K562 (cell line): Measurements from ENCODE around the gene RNF212B. TPM values are rescaled to one million over a fixed set of nuclear protein-coding genes. Genes with fewer than 3 reads are reported as not detected.

Experiments used
- ARID3B ChIP-seq: fragments of 250-450 bp; sonication (Bioruptor Pico); IDR thresholded peaks from 2 replicates; pipeline ENCODE4 v1.4.0; 2020; ENCODE audit warnings: borderline replicate concordance
- BCOR ChIP-seq: fragments of 450-650 bp; IDR thresholded peaks from 2 replicates; pipeline ENCODE4 v1.6.1; 2016
- CAMTA2 ChIP-seq: fragments of 250-450 bp; sonication (Bioruptor Pico); conservative IDR thresholded peaks from 2 replicates; pipeline ENCODE4 v1.5.1; 2022
- CREB3 ChIP-seq: fragments of 450-650 bp; conservative IDR thresholded peaks from 2 replicates; pipeline ENCODE4 v1.6.1; 2016; ENCODE audit warnings: missing genetic modification characterization, low read depth, mild to moderate bottlenecking, missing compliant biosample characterization, moderate library complexity
- CXXC5 ChIP-seq: fragments of 250-450 bp; sonication (Bioruptor Pico); IDR thresholded peaks from 2 replicates; pipeline ENCODE4 v1.8.0; 2022; ENCODE audit warnings: inconsistent platforms, mild to moderate bottlenecking, moderate library complexity
- DMBX1 ChIP-seq: fragments of 250-450 bp; sonication (Bioruptor Pico); IDR thresholded peaks from 2 replicates; pipeline ENCODE4 v1.8.0; 2022; ENCODE audit warnings: inconsistent platforms, mild to moderate bottlenecking, moderate library complexity, borderline replicate concordance
- E2F5 ChIP-seq: sonication (generic); formaldehyde crosslinking; IDR thresholded peaks from 2 replicates; pipeline ENCODE4 v1.8.0; 2022; ENCODE audit warnings: mild to moderate bottlenecking, missing genetic modification reagents
- ETV6 ChIP-seq, 3 experiments: fragments of 150-350 bp in 1 of 3; sonication (generic) in 1 of 3; formaldehyde crosslinking in 1 of 3; IDR thresholded peaks; 2 replicates each; pipeline versions ENCODE4 v1.6.1 to v1.8.0; 2014 to 2022; ENCODE audit warnings: borderline replicate concordance in 2 of 3, low read depth in 2 of 3, antibody characterized with exemption in 1 of 3, low read length in 1 of 3, mild to moderate bottlenecking in 1 of 3, missing genetic modification reagents in 1 of 3
- GABPB1 ChIP-seq: sonication (generic); formaldehyde crosslinking; IDR thresholded peaks from 2 replicates; pipeline ENCODE4 v1.8.0; 2022; ENCODE audit warnings: mild to moderate bottlenecking, missing genetic modification reagents
- HDAC1 ChIP-seq, 2 experiments: fragments of 450-650 bp; IDR thresholded peaks; 2 replicates each; pipeline ENCODE4 v1.6.1; 2016 to 2017; ENCODE audit warnings: inconsistent platforms in 1 of 2, mild to moderate bottlenecking in 1 of 2, moderate library complexity in 1 of 2
- KAT2B ChIP-seq: IDR thresholded peaks from one replicate; pipeline ENCODE4 v1.6.1; 2012; ENCODE audit warnings: low read depth, mild to moderate bottlenecking, control low read depth, inconsistent platforms, low read length, moderate library complexity
- MCM5 ChIP-seq: fragments of 450-650 bp; IDR thresholded peaks from 2 replicates; pipeline ENCODE4 v1.6.1; 2016; ENCODE audit warnings: low read depth
- MTA3 ChIP-seq: fragments of 450-650 bp; formaldehyde crosslinking; IDR thresholded peaks from 2 replicates; pipeline ENCODE4 v1.6.1; 2017; ENCODE audit warnings: mild to moderate bottlenecking, borderline replicate concordance
- NONO ChIP-seq, 2 experiments: fragments of 200-400 bp in 1 of 2; fragments of 450-650 bp in 1 of 2; formaldehyde crosslinking in 1 of 2; IDR thresholded peaks; 2 replicates each; pipeline ENCODE4 v1.6.1; 2017; ENCODE audit warnings: low read depth in 2 of 2, mild to moderate bottlenecking in 2 of 2, moderate library complexity in 2 of 2, low read length in 1 of 2
- PCBP2 ChIP-seq: fragments of 200-400 bp; formaldehyde crosslinking; IDR thresholded peaks from 2 replicates; pipeline ENCODE4 v1.6.1; 2018; ENCODE audit warnings: low read length, low read depth, mild to moderate bottlenecking, moderate library complexity; ENCODE audit not compliant: poor library complexity, severe bottlenecking
- PHF20 ChIP-seq: fragments of 450-650 bp; IDR thresholded peaks from 2 replicates; pipeline ENCODE4 v1.6.1; 2018; ENCODE audit not compliant: partially characterized antibody
- RHOXF2B ChIP-seq: fragments of 250-450 bp; sonication (Bioruptor Pico); conservative IDR thresholded peaks from 2 replicates; pipeline ENCODE4 v1.5.1; 2021
- SETDB1 ChIP-seq: IDR thresholded peaks from one replicate; pipeline ENCODE4 v1.6.1; 2012; ENCODE audit warnings: low read length, control low read depth, inconsistent platforms
- TCF7 ChIP-seq: sonication (generic); IDR thresholded peaks from 2 replicates; pipeline ENCODE4 v1.6.1; 2016; ENCODE audit warnings: antibody characterized with exemption, borderline replicate concordance
- ZHX1 ChIP-seq: fragments of 150-350 bp; conservative IDR thresholded peaks from 2 replicates; pipeline ENCODE4 v1.6.1; 2014; ENCODE audit warnings: low read length
- ZNF316 ChIP-seq: fragments of 450-650 bp; IDR thresholded peaks from 2 replicates; pipeline ENCODE4 v1.6.1; 2016
- ZSCAN32 ChIP-seq: fragments of 450-650 bp; formaldehyde crosslinking; IDR thresholded peaks from 2 replicates; pipeline ENCODE4 v1.4.0; 2020; ENCODE audit warnings: mild to moderate bottlenecking, moderate library complexity
- polyA plus RNA-seq, 8 experiments: library from polyadenylated mRNA; depleted of rRNA in 4 of 8; stranded (reverse) in 5 of 8; unstranded in 3 of 8; fragments of >200 nt; fragmentation: Nextera tagmentation in 2 of 8; fragmentation: Illumina TruSeq in 1 of 8; extraction: Ambion mirVana in 2 of 8; extraction: Trizol in 1 of 8; gene quantifications; 2 replicates each; pipeline versions ENCODE4 v1.2.1 to v1.2.3, GENCODE V29; 2011 to 2014; ENCODE audit warnings: inconsistent platforms in 1 of 8, missing spikeins in 1 of 8
- total RNA-seq, 7 experiments: library from RNA; depleted of rRNA in 6 of 7; stranded (reverse); fragments of >200 nt in 6 of 7; fragmentation: Illumina TruSeq in 2 of 7; extraction: Trizol in 2 of 7; gene quantifications; 2 replicates each; pipeline versions ENCODE4 v1.2.1 to v1.2.3, GENCODE V29; 2011 to 2021; ENCODE audit warnings: low replicate concordance in 1 of 7
- TF ChIP-seq, protein P1 (sequence below): fragments of 250-450 bp; sonication (Bioruptor Pico); IDR thresholded peaks from 2 replicates; pipeline ENCODE4 v1.5.0; 2021

Gene RNF212B
- total and polyA plus RNA-seq, 9 of the 15 experiments (the other 6 are each of a cell fraction or from before 2014, with no cell fraction given) = 0.15 to 0.43 (median 0.27) TPM; not detected in 3

GRCh38 chr14:23301969-23302289, 64.2 kb downstream of the RNF212B start (continued):
- TF ChIP-seq, protein P1, sequence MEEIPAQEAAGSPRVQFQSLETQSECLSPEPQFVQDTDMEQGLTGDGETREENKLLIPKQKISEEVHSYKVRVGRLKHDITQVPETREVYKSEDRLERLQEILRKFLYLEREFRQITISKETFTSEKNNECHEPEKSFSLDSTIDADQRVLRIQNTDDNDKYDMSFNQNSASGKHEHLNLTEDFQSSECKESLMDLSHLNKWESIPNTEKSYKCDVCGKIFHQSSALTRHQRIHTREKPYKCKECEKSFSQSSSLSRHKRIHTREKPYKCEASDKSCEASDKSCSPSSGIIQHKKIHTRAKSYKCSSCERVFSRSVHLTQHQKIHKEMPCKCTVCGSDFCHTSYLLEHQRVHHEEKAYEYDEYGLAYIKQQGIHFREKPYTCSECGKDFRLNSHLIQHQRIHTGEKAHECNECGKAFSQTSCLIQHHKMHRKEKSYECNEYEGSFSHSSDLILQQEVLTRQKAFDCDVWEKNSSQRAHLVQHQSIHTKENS (CRISPR knock-in tag) = no peak
- TF ChIP-seq RHOXF2B (CRISPR knock-in tag) (0 out of 2 replicates have a peak, but pooled peaks have one; percentile 80), KAT2B (no peak), ZSCAN32 (CRISPR knock-in tag) (no peak), DMBX1 (CRISPR knock-in tag) (no peak), MCM5 (no peak), MTA3 (no peak), ARID3B (CRISPR knock-in tag) (no peak), GABPB1 (no peak), SETDB1 (no peak), HDAC1 (IDR thresholded peaks at IDR 0.05) (peak in 1 of 2 experiments; percentile 79; a peak in 2 of 4 replicates), ZHX1 (no peak), PHF20 (peak; percentile 30), BCOR (no peak), CXXC5 (no peak), PCBP2 (no peak), CREB3 (no peak), NONO (IDR thresholded peaks at IDR 0.05; ENCODE audit: low read depth in 2 of 2, low read length in 1 of 2) (0 out of 4 replicates have a peak, but pooled peaks of 1 of the 2 experiments have one; percentile 42), CAMTA2 (CRISPR knock-in tag) (0 out of 2 replicates have a peak, but pooled peaks have one; percentile 33), ZNF316 (peak; percentile 28), ETV6 (IDR thresholded peaks at IDR 0.05; ENCODE audit: borderline replicate concordance in 1 of 2, low read depth in 2 of 2, low read length in 1 of 2) (no peak), ETV6 (CRISPR knock-in tag; IDR thresholded peaks at IDR 0.05; ENCODE audit: borderline replicate concordance) (no peak), E2F5 (CRISPR knock-in tag) (peak; percentile 68; the same call in 1 of the 2 replicates), TCF7 (no peak)
